GM23338 (cell line): Measurements from ENCODE around the gene KCNA2.

Source experiments
- CREB1 ChIP-seq: fragments of 250-450 bp; sonication (Bioruptor Pico); IDR thresholded peaks from 2 replicates; pipeline ENCODE4 v1.5.0; 2020; ENCODE audit warnings: low read depth, mild to moderate bottlenecking, moderate library complexity
- EZH2 ChIP-seq: fragments of 200-600 bp; sonication (generic); IDR thresholded peaks from one replicate; pipeline ENCODE4 v1.8.0; 2017; ENCODE audit warnings: antibody characterized with exemption, mild to moderate bottlenecking, low read depth; ENCODE audit not compliant: unreplicated experiment
- TF ChIP-seq, protein P1 (sequence below), 2 experiments: fragments of 200-600 bp in 1 of 2; sonication (generic) in 1 of 2; conservative IDR thresholded peaks; 2 replicates each; pipeline versions ENCODE4 v1.5.1 to v1.6.1; 2016 to 2017; ENCODE audit warnings: antibody characterized with exemption in 2 of 2, low read depth in 2 of 2, mild to moderate bottlenecking in 2 of 2, moderate library complexity in 1 of 2
- TF ChIP-seq, protein P2 (sequence below): IDR thresholded peaks from 2 replicates; pipeline ENCODE4 v1.6.1; 2016; ENCODE audit warnings: antibody characterized with exemption

DNA sequence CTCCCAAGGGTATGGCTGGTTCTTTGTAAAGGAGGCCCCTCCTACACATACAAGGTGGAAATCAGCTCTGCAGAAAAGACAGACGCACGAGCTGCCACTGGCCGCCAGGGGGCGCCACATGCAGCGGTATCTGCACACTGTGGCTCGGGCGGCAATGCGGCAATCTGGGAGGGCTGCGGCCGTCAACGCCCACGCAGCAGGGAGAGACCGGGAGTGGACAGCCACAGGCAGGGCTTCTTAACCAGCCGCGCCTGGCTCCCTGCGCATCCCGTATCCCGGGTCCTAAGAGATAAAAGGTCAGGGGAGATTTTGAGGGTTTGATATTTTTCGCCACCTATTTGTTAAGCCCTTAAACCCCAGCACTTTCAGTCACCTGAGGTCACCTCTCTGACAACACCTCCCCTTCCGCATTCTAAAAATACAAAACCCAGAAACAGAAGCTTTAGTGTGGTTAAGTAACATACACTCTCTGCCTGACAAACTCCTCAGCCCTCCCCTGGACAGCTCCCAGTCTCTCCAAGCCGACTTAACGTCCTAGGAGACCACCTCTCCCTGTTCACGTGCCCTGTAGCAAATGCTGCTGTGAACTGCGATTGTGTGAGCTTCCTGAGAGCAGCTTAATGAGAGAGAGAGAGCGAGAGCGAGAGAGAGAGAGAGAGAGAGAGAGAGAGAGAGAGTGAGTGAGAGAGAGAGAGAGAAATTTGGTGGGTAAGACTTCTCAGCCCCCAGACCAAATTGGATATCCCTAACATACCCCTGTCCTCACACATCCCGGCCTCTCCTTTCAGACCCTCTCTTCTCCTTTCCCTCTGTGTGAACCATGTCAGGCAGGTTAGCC is 13.5 kb upstream of the KCNA2 start:
- TF ChIP-seq EZH2 = no peak
- TF ChIP-seq, protein P1, sequence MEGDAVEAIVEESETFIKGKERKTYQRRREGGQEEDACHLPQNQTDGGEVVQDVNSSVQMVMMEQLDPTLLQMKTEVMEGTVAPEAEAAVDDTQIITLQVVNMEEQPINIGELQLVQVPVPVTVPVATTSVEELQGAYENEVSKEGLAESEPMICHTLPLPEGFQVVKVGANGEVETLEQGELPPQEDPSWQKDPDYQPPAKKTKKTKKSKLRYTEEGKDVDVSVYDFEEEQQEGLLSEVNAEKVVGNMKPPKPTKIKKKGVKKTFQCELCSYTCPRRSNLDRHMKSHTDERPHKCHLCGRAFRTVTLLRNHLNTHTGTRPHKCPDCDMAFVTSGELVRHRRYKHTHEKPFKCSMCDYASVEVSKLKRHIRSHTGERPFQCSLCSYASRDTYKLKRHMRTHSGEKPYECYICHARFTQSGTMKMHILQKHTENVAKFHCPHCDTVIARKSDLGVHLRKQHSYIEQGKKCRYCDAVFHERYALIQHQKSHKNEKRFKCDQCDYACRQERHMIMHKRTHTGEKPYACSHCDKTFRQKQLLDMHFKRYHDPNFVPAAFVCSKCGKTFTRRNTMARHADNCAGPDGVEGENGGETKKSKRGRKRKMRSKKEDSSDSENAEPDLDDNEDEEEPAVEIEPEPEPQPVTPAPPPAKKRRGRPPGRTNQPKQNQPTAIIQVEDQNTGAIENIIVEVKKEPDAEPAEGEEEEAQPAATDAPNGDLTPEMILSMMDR (conservative IDR thresholded peaks at IDR 0.05; ENCODE audit: low read depth in 2 of 2) = peak; percentile 94 to 98
- no peak for TF ChIP-seq CREB1 (CRISPR knock-in tag)
- TF ChIP-seq, protein P2, sequence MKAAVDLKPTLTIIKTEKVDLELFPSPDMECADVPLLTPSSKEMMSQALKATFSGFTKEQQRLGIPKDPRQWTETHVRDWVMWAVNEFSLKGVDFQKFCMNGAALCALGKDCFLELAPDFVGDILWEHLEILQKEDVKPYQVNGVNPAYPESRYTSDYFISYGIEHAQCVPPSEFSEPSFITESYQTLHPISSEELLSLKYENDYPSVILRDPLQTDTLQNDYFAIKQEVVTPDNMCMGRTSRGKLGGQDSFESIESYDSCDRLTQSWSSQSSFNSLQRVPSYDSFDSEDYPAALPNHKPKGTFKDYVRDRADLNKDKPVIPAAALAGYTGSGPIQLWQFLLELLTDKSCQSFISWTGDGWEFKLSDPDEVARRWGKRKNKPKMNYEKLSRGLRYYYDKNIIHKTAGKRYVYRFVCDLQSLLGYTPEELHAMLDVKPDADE = no peak
